Liver (tissue), 9 donors: ENCODE data around the gene GTF2IRD1. TPM values are rescaled to one million over a fixed set of nuclear protein-coding genes. Genes with fewer than 3 reads are reported as not detected.

Experiments
- DNase-seq: peaks from one replicate; pipeline ENCODE4 v3.0.0-alpha.2; 2017; ENCODE audit warnings: low spot score
- H3K27ac ChIP-seq, 2 donors: one replicate each; pipeline ENCODE4 v1.7.0; 2013; ENCODE audit warnings: inconsistent platforms in 2 of 2, low read length in 2 of 2, control low read depth in 1 of 2, low read depth in 1 of 2, mild to moderate bottlenecking in 1 of 2
- H3K27me3 ChIP-seq, 4 donors: one replicate each; pipeline versions ENCODE4 v1.6.1 to v1.7.0; 2013; ENCODE audit warnings: low read length in 3 of 4, inconsistent platforms in 1 of 4, mild to moderate bottlenecking in 1 of 4, moderate library complexity in 1 of 4; ENCODE audit not compliant: control insufficient read depth in 4 of 4, insufficient read depth in 4 of 4
- H3K36me3 ChIP-seq, 4 donors: one replicate each; pipeline versions ENCODE4 v1.6.1 to v1.7.0; 2013; ENCODE audit warnings: low read length in 3 of 4, mild to moderate bottlenecking in 3 of 4, low read depth in 1 of 4, moderate library complexity in 1 of 4; ENCODE audit not compliant: control insufficient read depth in 4 of 4, insufficient read depth in 3 of 4
- H3K4me1 ChIP-seq, 4 donors: one replicate each; pipeline versions ENCODE4 v1.6.1 to v1.7.0; 2013; ENCODE audit warnings: low read length in 3 of 4, mild to moderate bottlenecking in 3 of 4, moderate library complexity in 1 of 4; ENCODE audit not compliant: control insufficient read depth in 4 of 4, insufficient read depth in 4 of 4
- H3K4me3 ChIP-seq, 3 donors: one replicate each; pipeline versions ENCODE4 v1.6.1 to v1.7.0; 2013; ENCODE audit warnings: low read length in 3 of 3, control low read depth in 1 of 3, low read depth in 1 of 3, mild to moderate bottlenecking in 1 of 3
- H3K9ac ChIP-seq, 2 donors: one replicate each; pipeline ENCODE4 v1.7.0; 2013; ENCODE audit warnings: low read length in 2 of 2, mild to moderate bottlenecking in 2 of 2, moderate library complexity in 2 of 2, control low read depth in 1 of 2, low read depth in 1 of 2
- H3K9me3 ChIP-seq, 4 donors: one replicate each; pipeline versions ENCODE4 v1.6.1 to v1.7.0; 2013; ENCODE audit warnings: low read length in 3 of 4; ENCODE audit not compliant: control insufficient read depth in 4 of 4
- ATF3 ChIP-seq: IDR thresholded peaks from 2 replicates; pipeline ENCODE4 v1.6.1; 2016; ENCODE audit warnings: antibody characterized with exemption
- CTCF ChIP-seq: fragments of 150-350 bp; IDR thresholded peaks from 2 replicates; pipeline ENCODE4 v1.5.1; 2017; ENCODE audit warnings: improper control_type of control experiment, low read depth, low read length; ENCODE audit not compliant: missing input control
- EGR1 ChIP-seq, 2 donors: IDR thresholded peaks; 2 replicates each; pipeline ENCODE4 v1.6.1; 2016 to 2018; ENCODE audit warnings: antibody characterized with exemption in 2 of 2, low read depth in 2 of 2
- FOXA1 ChIP-seq: IDR thresholded peaks from 2 replicates; pipeline ENCODE4 v1.6.1; 2016; ENCODE audit warnings: antibody characterized with exemption
- FOXA2 ChIP-seq: IDR thresholded peaks from 2 replicates; pipeline ENCODE4 v1.6.1; 2016; ENCODE audit warnings: antibody characterized with exemption
- GABPA ChIP-seq, 2 donors: IDR thresholded peaks in 1 of 2; conservative IDR thresholded peaks in 1 of 2; 2 replicates each; pipeline ENCODE4 v1.6.1; 2016; ENCODE audit warnings: antibody characterized with exemption in 2 of 2, mild to moderate bottlenecking in 1 of 2, moderate library complexity in 1 of 2
- HNF4A ChIP-seq, 2 donors: conservative IDR thresholded peaks; 2 replicates each; pipeline ENCODE4 v1.6.1; 2016; ENCODE audit warnings: antibody characterized with exemption in 2 of 2, mild to moderate bottlenecking in 2 of 2
- HNF4G ChIP-seq: IDR thresholded peaks from 2 replicates; pipeline ENCODE4 v1.6.1; 2016; ENCODE audit warnings: antibody characterized with exemption
- JUND ChIP-seq, 2 donors: IDR thresholded peaks; 2 replicates each; pipeline ENCODE4 v1.6.1; 2016; ENCODE audit warnings: antibody characterized with exemption in 2 of 2
- NR2F2 ChIP-seq: IDR thresholded peaks from 2 replicates; pipeline ENCODE4 v1.6.1; 2016; ENCODE audit warnings: antibody characterized with exemption
- RAD21 ChIP-seq, 2 donors: IDR thresholded peaks; 2 replicates each; pipeline ENCODE4 v1.6.1; 2016; ENCODE audit warnings: antibody characterized with exemption in 2 of 2, mild to moderate bottlenecking in 2 of 2
- REST ChIP-seq: IDR thresholded peaks from 2 replicates; pipeline ENCODE4 v1.6.1; 2016; ENCODE audit warnings: antibody characterized with exemption, mild to moderate bottlenecking
- RXRA ChIP-seq, 2 donors: IDR thresholded peaks; 2 replicates each; pipeline ENCODE4 v1.6.1; 2017 to 2018; ENCODE audit warnings: antibody characterized with exemption in 2 of 2, mild to moderate bottlenecking in 1 of 2
- TAF1 ChIP-seq: conservative IDR thresholded peaks from 2 replicates; pipeline ENCODE4 v1.6.1; 2016; ENCODE audit warnings: antibody characterized with exemption, mild to moderate bottlenecking
- WGBS: extraction: QIAGEN DNeasy Blood & Tissue Kit; methylation state at CpG from one replicate; pipeline ENCODE4 v1.1.7; 2013; 5-methylcytosine and 5-hydroxymethylcytosine counted together
- polyA plus RNA-seq, 2 donors: library from polyadenylated mRNA; stranded (reverse) in 1 of 2; unstranded in 1 of 2; fragments of 200-250 nt in 1 of 2; fragments of >200 nt in 1 of 2; fragmentation: Nextera tagmentation in 1 of 2; extraction: Ambion mirVana in 1 of 2; gene quantifications; one replicate each; pipeline versions ENCODE4 v1.2.1 to v1.2.3, GENCODE V29; 2013 to 2015
- total RNA-seq, 2 donors: library from RNA; depleted of rRNA; stranded (reverse); fragments of >200 nt; gene quantifications; one replicate each; pipeline ENCODE4 v1.2.3, GENCODE V29; 2014
- TF ChIP-seq, protein P1 (sequence below): IDR thresholded peaks from 2 replicates; pipeline ENCODE4 v1.6.1; 2016; ENCODE audit warnings: antibody characterized with exemption
- TF ChIP-seq, protein P2 (sequence below): IDR thresholded peaks from 2 replicates; pipeline ENCODE4 v1.6.1; 2016; ENCODE audit warnings: antibody characterized with exemption
- donor health status: healthy.
- donor health status: healthy.
- donor health status: healthy.
- donor health status: healthy.
- donor health status: healthy.

GTF2IRD1 gene
- total and polyA plus RNA-seq, 4 donors: 2.0 to 7.4 (median 3.3) TPM

DNA sequence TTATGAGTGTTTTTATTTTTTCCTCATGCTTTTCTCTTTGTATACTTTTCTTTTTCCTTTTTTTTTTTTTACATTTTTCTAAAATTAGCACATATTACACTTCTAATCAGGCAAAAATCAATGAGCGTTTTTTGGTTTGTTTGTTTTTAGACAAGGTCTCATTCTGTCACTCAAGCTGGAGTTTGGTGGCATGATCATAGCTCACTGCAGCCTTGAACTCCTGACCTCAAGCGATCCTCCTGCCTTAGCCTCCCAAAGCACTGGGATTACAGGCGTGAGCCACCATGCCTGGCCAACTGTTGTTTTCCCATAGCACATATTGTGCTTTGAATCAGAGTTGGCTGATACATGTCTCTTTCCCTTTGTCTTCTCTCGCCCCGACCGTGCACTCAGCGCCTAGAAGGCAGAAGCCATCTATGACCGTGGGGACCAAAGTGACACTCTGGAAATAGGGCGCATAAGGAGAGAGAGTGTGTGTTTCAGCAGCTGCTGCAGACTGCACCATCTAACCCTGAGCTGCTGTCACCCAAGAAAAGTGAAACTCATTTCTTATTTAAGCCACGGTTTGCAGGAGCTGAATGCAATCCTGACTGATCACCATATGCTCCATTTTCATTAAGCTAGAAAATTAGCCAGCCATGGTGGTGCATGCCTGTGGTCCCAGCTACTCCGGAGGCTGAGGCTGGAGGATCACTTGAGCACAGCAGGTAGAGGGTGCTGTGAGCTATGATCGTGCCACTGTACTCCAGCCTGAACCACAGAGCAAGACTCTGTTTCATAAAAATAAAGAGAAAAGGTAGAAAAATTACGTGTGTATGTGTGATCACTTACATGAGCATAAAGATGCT, 162.5 kb downstream of the GTF2IRD1 start:
- no peak for TF ChIP-seq FOXA2
- TF ChIP-seq, protein P1, sequence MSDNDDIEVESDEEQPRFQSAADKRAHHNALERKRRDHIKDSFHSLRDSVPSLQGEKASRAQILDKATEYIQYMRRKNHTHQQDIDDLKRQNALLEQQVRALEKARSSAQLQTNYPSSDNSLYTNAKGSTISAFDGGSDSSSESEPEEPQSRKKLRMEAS: no peak
- TF ChIP-seq NR2F2: no peak
- TF ChIP-seq CTCF: no peak
- WGBS: 87% methylated on average over 13 of the region's 13 CpGs
- Histone ChIP-seq H3K27ac (no peak overlapping the region), H3K36me3 (no peaks in the 10 kb centered on the region), H3K4me1 (no peaks in the 10 kb centered on the region), H3K9ac (no peak overlapping the region), H3K9me3 (no peaks in the 10 kb centered on the region), H3K27me3 (no peaks in the 10 kb centered on the region), H3K4me3 (no peak overlapping the region)
- DNase-seq: no peak

- H3K4me1 ChIP-seq: no peaks in the 10 kb centered on the region
- H3K9ac ChIP-seq: no peak overlapping the region
These were observed 163.6 kb downstream of the GTF2IRD1 start for GRCh38 chr7:74617180-74617744.

More at GRCh38 chr7:74617180-74617744, 163.6 kb downstream of the GTF2IRD1 start:
- no peaks in the 10 kb centered on the region for H3K9me3 ChIP-seq
- H3K36me3 ChIP-seq: no peaks in the 10 kb centered on the region
- TF ChIP-seq HNF4G (no peak), REST (no peak), CTCF (no peak), GABPA (IDR thresholded peaks at IDR 0.05 in 1 of 2, conservative IDR thresholded peaks at IDR 0.05 in 1 of 2) (no peak), HNF4A (conservative IDR thresholded peaks at IDR 0.05) (no peak), ATF3 (no peak), RAD21 (IDR thresholded peaks at IDR 0.05) (no peak), EGR1 (IDR thresholded peaks at IDR 0.05; ENCODE audit: low read depth in 2 of 2) (no peak), FOXA1 (no peak), NR2F2 (no peak), RXRA (IDR thresholded peaks at IDR 0.05) (no peak), JUND (IDR thresholded peaks at IDR 0.05) (no peak), TAF1 (no peak)
- TF ChIP-seq, protein P1: no peak
- TF ChIP-seq, protein P2, sequence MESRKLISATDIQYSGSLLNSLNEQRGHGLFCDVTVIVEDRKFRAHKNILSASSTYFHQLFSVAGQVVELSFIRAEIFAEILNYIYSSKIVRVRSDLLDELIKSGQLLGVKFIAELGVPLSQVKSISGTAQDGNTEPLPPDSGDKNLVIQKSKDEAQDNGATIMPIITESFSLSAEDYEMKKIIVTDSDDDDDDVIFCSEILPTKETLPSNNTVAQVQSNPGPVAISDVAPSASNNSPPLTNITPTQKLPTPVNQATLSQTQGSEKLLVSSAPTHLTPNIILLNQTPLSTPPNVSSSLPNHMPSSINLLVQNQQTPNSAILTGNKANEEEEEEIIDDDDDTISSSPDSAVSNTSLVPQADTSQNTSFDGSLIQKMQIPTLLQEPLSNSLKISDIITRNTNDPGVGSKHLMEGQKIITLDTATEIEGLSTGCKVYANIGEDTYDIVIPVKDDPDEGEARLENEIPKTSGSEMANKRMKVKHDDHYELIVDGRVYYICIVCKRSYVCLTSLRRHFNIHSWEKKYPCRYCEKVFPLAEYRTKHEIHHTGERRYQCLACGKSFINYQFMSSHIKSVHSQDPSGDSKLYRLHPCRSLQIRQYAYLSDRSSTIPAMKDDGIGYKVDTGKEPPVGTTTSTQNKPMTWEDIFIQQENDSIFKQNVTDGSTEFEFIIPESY: no peak
- H3K27ac ChIP-seq: no peak overlapping the region
- 78% methylated on average over 9 of the region's 9 CpGs for WGBS
- no peak overlapping the region for H3K4me3 ChIP-seq
- no peaks in the 10 kb centered on the region for H3K27me3 ChIP-seq
- DNase-seq: no peak
